Heart left ventricle (tissue), 16 donors: ENCODE data around the gene PGF. TPM values are rescaled to one million over a fixed set of nuclear protein-coding genes. Genes with fewer than 3 reads are reported as not detected.
A peak's percentile ranks its signal among the peaks of the same experiment; 100 is the strongest.

Source experiments
- ATAC-seq, 4 donors: fragments of 200-7000 bp; cut with Tn5 transposase; one replicate each; pipeline ENCODE4 v1.9.1; 2020 to 2022; ENCODE audit warnings: moderate library complexity in 4 of 4, mild to moderate bottlenecking in 3 of 4, moderate number of reproducible peaks in 1 of 4
- DNase-seq, 5 donors: peaks; one replicate each; pipeline ENCODE4 v3.0.0-alpha.2; 2020
- H3K27ac ChIP-seq, 12 donors: fragments of 200-600 bp; sonication (generic) in 4 of 12; one replicate each; pipeline versions ENCODE4 v1.5.0 to v1.8.0; 2016 to 2022; ENCODE audit warnings: mild to moderate bottlenecking in 2 of 12
- H3K27me3 ChIP-seq, 9 donors: fragments of 200-600 bp; sonication (generic) in 2 of 9; one replicate each; pipeline versions ENCODE4 v1.5.1 to v1.8.0; 2016 to 2022; ENCODE audit warnings: mild to moderate bottlenecking in 3 of 9
- H3K36me3 ChIP-seq, 9 donors: fragments of 200-600 bp; sonication (generic) in 2 of 9; one replicate each; pipeline versions ENCODE4 v1.5.0 to v1.8.0; 2018 to 2022; ENCODE audit warnings: mild to moderate bottlenecking in 2 of 9
- H3K4me1 ChIP-seq, 12 donors: fragments of 200-600 bp; sonication (generic) in 4 of 12; one replicate each; pipeline versions ENCODE4 v1.5.0 to v1.8.0; 2016 to 2022; ENCODE audit warnings: mild to moderate bottlenecking in 3 of 12
- H3K4me3 ChIP-seq, 12 donors: fragments of 200-600 bp; sonication (generic) in 4 of 12; one replicate each; pipeline versions ENCODE4 v1.5.0 to v1.8.0; 2017 to 2022; ENCODE audit warnings: mild to moderate bottlenecking in 9 of 12, moderate library complexity in 4 of 12
- H3K9me3 ChIP-seq, 12 donors: fragments of 200-600 bp; sonication (generic) in 4 of 12; one replicate each; pipeline versions ENCODE4 v1.5.0 to v1.8.0; 2016 to 2022; ENCODE audit warnings: mild to moderate bottlenecking in 1 of 12
- CTCF ChIP-seq, 12 donors: fragments of 200-600 bp; sonication (generic) in 4 of 12; IDR thresholded peaks; one replicate each; pipeline versions ENCODE4 v1.5.0 to v1.8.0; 2018 to 2022; ENCODE audit warnings: antibody characterized with exemption in 12 of 12, mild to moderate bottlenecking in 5 of 12
- POLR2A ChIP-seq, 2 donors: fragments of 450-650 bp; IDR thresholded peaks; one replicate each; pipeline ENCODE4 v1.6.1; 2017; ENCODE audit warnings: antibody characterized with exemption in 2 of 2, mild to moderate bottlenecking in 2 of 2, moderate library complexity in 2 of 2
- WGBS, 4 donors: extraction: QIAGEN DNeasy Blood & Tissue Kit in 2 of 4; methylation state at CpG; one replicate each; pipeline versions ENCODE4 v1.1.5 to v1.1.7; 2013 to 2018; 5-methylcytosine and 5-hydroxymethylcytosine counted together
- intact Hi-C, 10 donors: fragments of 100-400 bp; cut with DNase I; formaldehyde crosslinking; loops; one replicate each; pipeline versions ENCODE4 v1.11.1 to v1.14.2; 2022
- polyA plus RNA-seq, 2 donors: library from polyadenylated mRNA; stranded (reverse); fragments of 200-250 nt; gene quantifications; one replicate each; pipeline ENCODE4 v1.2.3, GENCODE V29; 2013
- total RNA-seq, 9 donors: library from RNA; depleted of rRNA in 2 of 9; stranded (reverse); fragments of >200 nt in 2 of 9; fragmentation: NEBNext Ultra II Directional in 3 of 9; extraction: Animal tissue kit (Norgen Biotek cat#: 25700) in 3 of 9; gene quantifications; one replicate each; pipeline versions ENCODE4 v1.1.0 to v1.2.4, GENCODE V29; 2016 to 2023
- donor health status: ischemic (EF 13 %, LVEDD 7.1; RV severe dilation, severe dysfunction).
- donor health status: healthy with polysubstance abuse.
- donor health status: DM: no; HTN: yes; CAD: no.
- donor health status: DM: no; HTN: no; CAD: no.
- donor health status: ischemic (EF 25% LVEDD 6.9; RV normal size, moderate dysfunction).
- donor health status: ischemic (EF 25% LVEDD 5.7; RV mildly dilated, moderate dysfunction).
- donor health status: healthy.
- donor health status: DM: yes; HTN: yes; CAD: no.
- donor health status: ischemic (EF 35%, LVEDD 5.7; RV mildly dilated, moderate dysfunction).
- donor health status: nonischemic (EF 11% LVEDD 7.7; RV severe dilation, severe dysfunction).
- donor health status: DM: yes; HTN: yes; CAD: no.
- donor health status: PGD.
- donor health status: ischemic (EF 29% LVEDD 5.4; RV normal size, mild dysfunction).
- donor health status: nonischemic (EF 23%, LVEDD 6.1; RV moderate dilation, normal function).

Gene PGF
- total and polyA plus RNA-seq, 11 donors, result 4.1 to 30.4 (median 5.9) TPM

DNA sequence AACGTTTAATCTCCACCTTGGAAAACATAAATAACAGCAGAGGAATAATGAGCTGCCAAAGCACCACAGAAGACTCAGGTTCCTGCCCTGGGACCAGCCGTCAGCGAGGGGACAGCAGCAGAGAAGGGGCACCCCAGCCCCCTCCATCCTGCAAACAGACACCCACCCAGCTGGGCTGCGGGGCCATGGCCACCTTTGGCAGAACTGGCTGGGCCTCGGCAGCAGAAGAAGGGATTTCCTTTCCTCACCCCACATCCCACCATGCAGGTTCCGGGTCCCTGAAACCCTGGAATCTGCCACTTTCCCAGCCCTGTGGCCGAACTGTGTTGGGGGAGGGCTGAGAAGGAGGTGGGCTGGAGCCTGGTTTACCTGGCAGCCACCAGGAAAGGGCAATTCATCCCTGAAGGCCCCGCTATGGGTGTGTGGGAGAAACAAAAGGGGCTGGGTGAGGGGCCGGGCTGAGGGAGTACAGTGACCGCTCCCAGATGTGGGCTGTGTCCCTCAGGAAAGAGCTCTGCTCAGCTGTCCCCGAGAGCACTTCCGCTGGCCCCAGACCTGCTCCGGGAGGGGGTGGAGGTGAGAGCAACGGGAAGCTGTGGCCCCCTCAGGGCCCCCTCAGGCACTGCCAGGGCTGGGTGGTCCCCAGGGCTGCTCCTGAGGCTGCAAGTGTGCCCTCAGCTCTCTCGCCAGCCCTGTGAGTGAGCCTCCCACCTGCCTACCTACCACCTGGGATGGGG is 3.8 kb downstream of the PGF start:
- intact Hi-C loops, result loop anchor here in 1 of 10 donors (5.0 kb wide), 1 partner anchor 51 kb away; the partner anchor contains the start of gene EIF2B2
- 52 to 57% (median 55%) methylated on average over 8 to 15 of the region's 15 CpGs for WGBS, 4 donors
- DNase-seq (peak in 1 of 5 donors; percentile 39), ATAC-seq (peak in 1 of 4 donors; percentile 39)
- H3K36me3 ChIP-seq, result peaks cover 0 to 24% (median 14%) of the 10 kb centered on the region in 9 donors
- peak overlapping the region in 9 of 12 donors; percentile 15 to 69 (median 37) for H3K27ac ChIP-seq
- peak overlapping the region in 7 of 12 donors; percentile 5 to 72 (median 21) for H3K4me3 ChIP-seq
- no peaks in the 10 kb centered on the region for H3K9me3 ChIP-seq
- peaks cover 0 to 73% (median 38%) of the 10 kb centered on the region in 12 donors for H3K4me1 ChIP-seq
- H3K27me3 ChIP-seq, result peaks cover 0 to 9% (median 0%) of the 10 kb centered on the region in 9 donors
- TF ChIP-seq POLR2A (IDR thresholded peaks at IDR 0.05) (no peak), CTCF (IDR thresholded peaks at IDR 0.05) (no peak)

- H3K4me3 ChIP-seq, result peak overlapping the region in 4 of 12 donors; percentile 15 to 30 (median 20)
- intact Hi-C loops, result loop anchor here in 1 of 10 donors (5.0 kb wide), 1 partner anchor 51 kb away; the partner anchor contains the start of gene EIF2B2
- TF ChIP-seq CTCF (IDR thresholded peaks at IDR 0.05), result no peak
- TF ChIP-seq POLR2A (IDR thresholded peaks at IDR 0.05), result no peak
- peaks cover 0 to 73% (median 37%) of the 10 kb centered on the region in 12 donors for H3K4me1 ChIP-seq
- WGBS, 4 donors, result 74 to 87% (median 80%) methylated on average over 9 of the region's 9 CpGs
- H3K9me3 ChIP-seq, result no peaks in the 10 kb centered on the region
- DNase-seq, result no peak
- peaks cover 0 to 9% (median 0%) of the 10 kb centered on the region in 9 donors for H3K27me3 ChIP-seq
- peak overlapping the region in 6 of 12 donors; percentile 15 to 69 (median 30) for H3K27ac ChIP-seq
- peaks cover 0 to 24% (median 14%) of the 10 kb centered on the region in 9 donors for H3K36me3 ChIP-seq
- no peak for ATAC-seq
Observed at GRCh38 chr14:74950795-74951442, 4.5 kb downstream of the PGF start.

- H3K4me3 ChIP-seq, result no peak overlapping the region
- DNase-seq (no peak), ATAC-seq (no peak)
- H3K36me3 ChIP-seq, result peaks cover 0 to 30% (median 23%) of the 10 kb centered on the region in 9 donors
- peaks cover 0 to 70% (median 34%) of the 10 kb centered on the region in 12 donors for H3K4me1 ChIP-seq
- TF ChIP-seq CTCF (IDR thresholded peaks at IDR 0.05) (no peak), POLR2A (IDR thresholded peaks at IDR 0.05) (no peak)
- 79 to 84% (median 81%) methylated on average over 15 to 17 of the region's 17 CpGs for WGBS, 4 donors
- H3K27me3 ChIP-seq, result peaks cover 0 to 5% (median 0%) of the 10 kb centered on the region in 9 donors
- H3K27ac ChIP-seq, result peak overlapping the region in 1 of 12 donors; percentile 3
- intact Hi-C loops, result loop anchor here in 8 of 10 donors (5.0 to 10.0 kb wide), 9 partner anchors 38 to 135 kb away; partner anchors contain the start of genes EIF2B2 (in 5 of the 8), ZC2HC1C (in 2 of the 8) and ACYP1 (in 1 of the 8)
- no peaks in the 10 kb centered on the region for H3K9me3 ChIP-seq
Observed at GRCh38 chr14:74949859-74950573, 5.4 kb downstream of the PGF start.
